Stimulated activated naive B cell treated with anti-CD40 and anti-IgM and Interleukin-4, amounts not matched to agents 10 μg/mL and 1 μg/mL and 100 μg/mL, for 72 hours (primary cell): ENCODE results near the gene TTC3.
A peak's percentile ranks its signal among the peaks of the same experiment; 100 is the strongest.
"Not testable (repeated sequence)": the region's sequence is repeated elsewhere in the genome, so short reads cannot be mapped to it uniquely, and the experiment has no call there.

Experiments used
- ATAC-seq, 2 donors: fragments of 150-1000 bp; cut with Tn5 transposase; replicated peaks; 2 replicates each; pipeline ENCODE4 v1.10.0; 2021; ENCODE audit warnings: moderate library complexity in 1 of 2
- DNase-seq: peaks from one replicate; pipeline ENCODE4 v3.0.0; 2021
- H3K27ac Mint-ChIP-seq: one replicate; pipeline ENCODE4 v1.8.0; 2022; ENCODE audit warnings: mild to moderate bottlenecking, mixed read lengths
- H3K27me3 Mint-ChIP-seq, 2 donors: one replicate each; pipeline ENCODE4 v1.8.0; 2022; ENCODE audit warnings: mixed read lengths in 2 of 2
- H3K36me3 Mint-ChIP-seq, 2 donors: one replicate each; pipeline ENCODE4 v1.8.0; 2022; ENCODE audit warnings: mixed read lengths in 2 of 2, mild to moderate bottlenecking in 1 of 2
- H3K4me1 Mint-ChIP-seq, 2 donors: one replicate each; pipeline ENCODE4 v1.8.0; 2022; ENCODE audit warnings: mixed read lengths in 2 of 2, mild to moderate bottlenecking in 1 of 2
- H3K4me3 Mint-ChIP-seq, 2 donors: one replicate each; pipeline ENCODE4 v1.8.0; 2022; ENCODE audit warnings: mild to moderate bottlenecking in 2 of 2, mixed read lengths in 2 of 2, moderate library complexity in 1 of 2
- H3K9me3 Mint-ChIP-seq, 2 donors: one replicate each; pipeline ENCODE4 v1.8.0; 2022; ENCODE audit warnings: mixed read lengths in 2 of 2, mild to moderate bottlenecking in 1 of 2

TTC3 gene

DNA sequence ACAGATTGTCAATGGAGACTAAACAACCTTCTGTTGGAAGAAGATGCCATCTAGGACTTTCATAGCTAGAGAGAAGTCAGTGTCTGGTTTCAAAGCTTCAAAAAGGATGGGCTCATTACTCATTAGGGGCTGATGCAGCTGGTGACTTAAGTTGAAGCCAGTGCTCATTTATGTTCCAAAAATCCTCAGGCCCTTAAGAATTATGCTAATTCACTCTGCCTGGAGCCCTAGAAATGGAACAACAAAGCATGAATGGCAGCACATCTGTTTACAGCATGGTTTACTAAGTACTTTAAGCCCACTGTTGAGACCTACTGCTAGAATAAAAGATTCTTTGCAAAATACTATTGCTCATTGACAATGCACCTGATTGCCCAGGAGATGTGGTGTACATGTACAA, 63.7 kb downstream of the TTC3 start:
- no peak overlapping the region for H3K4me3 Mint-ChIP-seq
- no peak overlapping the region for H3K27ac Mint-ChIP-seq
- no peak for DNase-seq
- H3K4me1 Mint-ChIP-seq = no peaks in the 10 kb centered on the region
- H3K9me3 Mint-ChIP-seq = no peaks in the 10 kb centered on the region
- H3K27me3 Mint-ChIP-seq = no peaks in the 10 kb centered on the region
- no peak for ATAC-seq
- H3K36me3 Mint-ChIP-seq = peaks cover 24 to 41% of the 10 kb centered on the region in 2 donors

- H3K4me3 Mint-ChIP-seq = no peak overlapping the region
- no peak for DNase-seq
- no peaks in the 10 kb centered on the region for H3K4me1 Mint-ChIP-seq
- H3K27ac Mint-ChIP-seq = no peak overlapping the region
- H3K36me3 Mint-ChIP-seq = peaks cover 31 to 44% of the 10 kb centered on the region in 2 donors
- no peaks in the 10 kb centered on the region for H3K9me3 Mint-ChIP-seq
- H3K27me3 Mint-ChIP-seq = no peaks in the 10 kb centered on the region
- no peak for ATAC-seq
Observed at GRCh38 chr21:37139154-37139553, 66.1 kb downstream of the TTC3 start.

DNA sequence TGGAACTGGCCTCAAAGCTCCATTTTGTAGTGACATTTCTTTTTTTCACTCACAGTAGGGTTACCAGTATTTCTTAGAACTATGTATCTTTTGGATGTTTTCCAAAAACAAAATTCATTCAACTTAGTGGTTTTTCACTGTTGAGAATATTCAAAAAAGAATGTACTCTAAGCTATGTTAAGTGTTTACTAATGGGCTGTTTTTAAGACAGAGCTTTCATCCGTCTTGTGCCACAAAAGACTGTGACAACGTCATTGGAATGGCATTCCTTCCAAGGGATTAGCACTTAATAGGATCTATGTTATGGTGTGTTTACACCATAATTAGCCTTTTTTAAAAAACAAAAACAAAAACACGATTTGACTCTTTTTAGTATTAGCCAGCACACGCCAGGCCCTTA, 66.8 kb downstream of the TTC3 start:
- peaks cover 36 to 50% of the 10 kb centered on the region in 2 donors for H3K36me3 Mint-ChIP-seq
- H3K9me3 Mint-ChIP-seq = no peaks in the 10 kb centered on the region
- no peak for DNase-seq
- H3K27ac Mint-ChIP-seq = no peak overlapping the region
- no peak for ATAC-seq
- no peak overlapping the region for H3K4me3 Mint-ChIP-seq
- H3K4me1 Mint-ChIP-seq = no peaks in the 10 kb centered on the region
- no peaks in the 10 kb centered on the region for H3K27me3 Mint-ChIP-seq

GRCh38 chr21:37143392-37143791, 70.3 kb downstream of the TTC3 start:
- DNase-seq, ATAC-seq, H3K27me3 Mint-ChIP-seq, H3K9me3 Mint-ChIP-seq, H3K4me3 Mint-ChIP-seq, H3K27ac Mint-ChIP-seq: not testable (repeated sequence)
- H3K4me1 Mint-ChIP-seq = peaks cover 7 to 14% of the 10 kb centered on the region in 2 donors
- peaks cover 45 to 53% of the 10 kb centered on the region in 2 donors for H3K36me3 Mint-ChIP-seq

- H3K4me1 Mint-ChIP-seq = peaks cover 7 to 14% of the 10 kb centered on the region in 2 donors
- ATAC-seq = no peak
- H3K27ac Mint-ChIP-seq = no peak overlapping the region
- no peak for DNase-seq
- no peak overlapping the region for H3K4me3 Mint-ChIP-seq
- no peaks in the 10 kb centered on the region for H3K9me3 Mint-ChIP-seq
- no peaks in the 10 kb centered on the region for H3K27me3 Mint-ChIP-seq
- H3K36me3 Mint-ChIP-seq = peaks cover 48 to 67% of the 10 kb centered on the region in 2 donors
Observed at GRCh38 chr21:37145635-37146111, 72.6 kb downstream of the TTC3 start.

DNA sequence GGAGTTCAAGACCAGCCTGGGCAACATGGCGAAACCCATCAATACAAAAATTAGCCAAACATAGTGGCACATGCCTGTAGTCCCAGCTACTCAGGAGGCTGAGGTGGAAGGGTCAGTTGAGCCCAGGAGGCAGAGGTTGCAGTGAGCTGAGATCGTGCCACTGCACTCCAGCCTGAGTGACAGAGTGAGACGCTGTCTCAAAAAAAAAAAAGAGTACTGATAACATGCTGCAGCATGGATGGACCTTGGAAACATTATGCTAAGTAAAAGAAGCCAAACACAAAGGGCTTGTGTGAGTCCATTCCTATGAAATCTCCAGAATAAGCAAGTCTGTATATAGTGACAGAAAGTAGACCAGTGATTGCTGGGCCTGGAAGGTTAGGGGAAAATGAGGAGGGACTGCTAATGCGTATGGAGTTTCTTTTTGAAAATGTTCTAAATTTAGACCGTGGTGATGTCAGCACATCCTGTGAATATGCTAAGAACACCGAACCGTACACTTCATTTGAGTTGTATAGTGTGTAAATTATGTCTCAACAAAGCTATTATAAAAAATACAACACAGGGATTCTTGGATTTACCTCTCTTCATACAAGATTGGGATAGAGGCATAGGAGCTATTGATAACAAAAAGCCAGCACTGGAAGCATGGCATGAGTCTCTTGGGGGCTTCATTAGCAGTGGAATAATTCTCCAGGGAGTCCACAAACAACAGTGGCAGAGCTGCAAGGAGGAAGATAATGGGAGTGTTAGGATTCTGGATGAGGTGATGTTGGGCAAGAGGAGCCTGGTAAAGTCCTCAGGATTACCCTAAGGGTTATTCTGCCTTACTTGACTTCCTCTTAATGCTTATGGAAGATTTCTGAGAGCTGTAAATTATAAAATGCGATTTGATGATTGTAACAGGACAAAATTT, 73.5 kb downstream of the TTC3 start:
- Mint-ChIP-seq H3K4me1 (peaks cover 7 to 14% of the 10 kb centered on the region in 2 donors), H3K36me3 (peaks cover 49 to 70% of the 10 kb centered on the region in 2 donors), H3K4me3 (no peak overlapping the region), H3K27me3 (no peaks in the 10 kb centered on the region), H3K27ac (peak overlapping the region; percentile 59), H3K9me3 (no peaks in the 10 kb centered on the region)
- ATAC-seq = peak in 1 of 2 donors; percentile 23
- no peak for DNase-seq

GRCh38 chr21:37149411-37149810, 76.4 kb downstream of the TTC3 start:
- Mint-ChIP-seq H3K36me3 (peaks cover 40 to 70% of the 10 kb centered on the region in 2 donors), H3K4me3 (no peak overlapping the region), H3K27ac (no peak overlapping the region), H3K27me3 (no peaks in the 10 kb centered on the region), H3K9me3 (no peaks in the 10 kb centered on the region), H3K4me1 (peaks cover 7 to 14% of the 10 kb centered on the region in 2 donors)
- DNase-seq = no peak
- no peak for ATAC-seq

DNA sequence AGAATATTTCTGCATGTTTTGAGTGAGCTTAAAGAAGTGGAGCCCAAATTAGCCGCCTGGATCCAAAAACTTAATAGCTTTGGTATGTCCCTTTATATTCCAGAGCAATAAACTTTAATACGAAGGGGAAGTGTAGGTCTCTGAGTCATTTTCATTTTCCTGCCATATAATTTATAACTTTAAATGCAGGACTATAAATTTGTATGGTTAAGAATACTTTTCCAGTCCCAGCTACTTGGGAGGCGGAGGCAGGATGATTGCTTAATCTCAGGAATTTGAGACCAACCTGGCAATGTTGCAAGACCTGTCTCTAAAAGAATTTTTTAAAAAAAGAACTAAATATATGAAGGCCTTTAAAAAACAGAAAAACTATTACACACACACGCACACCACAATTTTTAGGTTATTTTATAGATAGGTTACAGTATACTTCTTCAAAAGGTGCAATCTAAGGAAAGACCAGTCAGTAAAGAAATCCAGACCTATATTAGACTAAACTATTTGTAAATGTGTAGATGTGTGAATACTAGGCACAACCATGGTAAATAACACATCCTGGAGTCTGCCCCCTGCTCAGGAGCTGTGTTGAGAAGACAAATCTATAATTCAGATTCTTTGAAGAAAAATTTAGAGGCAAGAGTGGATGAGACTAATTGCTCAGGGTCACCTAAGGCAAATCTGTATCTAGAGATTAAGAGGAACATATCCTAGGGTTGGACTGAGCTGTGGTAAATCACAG, 80.3 kb downstream of the TTC3 start:
- H3K27me3 Mint-ChIP-seq = no peaks in the 10 kb centered on the region
- H3K9me3 Mint-ChIP-seq = no peaks in the 10 kb centered on the region
- H3K27ac Mint-ChIP-seq = no peak overlapping the region
- no peak for ATAC-seq
- H3K36me3 Mint-ChIP-seq = peaks cover 26 to 56% of the 10 kb centered on the region in 2 donors
- DNase-seq = no peak
- no peak overlapping the region for H3K4me3 Mint-ChIP-seq
- H3K4me1 Mint-ChIP-seq = peaks cover 0 to 3% of the 10 kb centered on the region in 2 donors

GRCh38 chr21:37153935-37154350, 80.9 kb downstream of the TTC3 start:
- no peaks in the 10 kb centered on the region for H3K9me3 Mint-ChIP-seq
- H3K27me3 Mint-ChIP-seq = no peaks in the 10 kb centered on the region
- ATAC-seq = no peak
- peaks cover 5 to 6% of the 10 kb centered on the region in 2 donors for H3K4me1 Mint-ChIP-seq
- no peak overlapping the region for H3K4me3 Mint-ChIP-seq
- no peak for DNase-seq
- H3K27ac Mint-ChIP-seq = no peak overlapping the region
- H3K36me3 Mint-ChIP-seq = peaks cover 29 to 59% of the 10 kb centered on the region in 2 donors

GRCh38 chr21:37155186-37155585, 82.1 kb downstream of the TTC3 start:
- no peak for DNase-seq
- no peak for ATAC-seq
- H3K4me3 Mint-ChIP-seq = no peak overlapping the region
- no peak overlapping the region for H3K27ac Mint-ChIP-seq
- H3K36me3 Mint-ChIP-seq = peaks cover 35 to 59% of the 10 kb centered on the region in 2 donors
- H3K27me3 Mint-ChIP-seq = no peaks in the 10 kb centered on the region
- peaks cover 10% of the 10 kb centered on the region in 2 donors for H3K4me1 Mint-ChIP-seq
- H3K9me3 Mint-ChIP-seq = no peaks in the 10 kb centered on the region

- ATAC-seq (no peak), DNase-seq (no peak)
- Mint-ChIP-seq H3K9me3 (no peaks in the 10 kb centered on the region), H3K27me3 (no peaks in the 10 kb centered on the region), H3K4me1 (peaks cover 10% of the 10 kb centered on the region in 2 donors), H3K36me3 (peaks cover 34 to 53% of the 10 kb centered on the region in 2 donors), H3K27ac (no peak overlapping the region), H3K4me3 (no peak overlapping the region)
Observed at GRCh38 chr21:37157938-37158337, 84.9 kb downstream of the TTC3 start.

- Mint-ChIP-seq H3K36me3 (peaks cover 32 to 45% of the 10 kb centered on the region in 2 donors), H3K4me3 (no peak overlapping the region), H3K4me1 (peaks cover 10% of the 10 kb centered on the region in 2 donors), H3K27ac (peak overlapping the region; percentile 62), H3K27me3 (no peaks in the 10 kb centered on the region), H3K9me3 (no peaks in the 10 kb centered on the region)
- DNase-seq (peak; percentile 27), ATAC-seq (peak; percentile 87 to 98)
Observed at GRCh38 chr21:37159053-37159776, 86.2 kb downstream of the TTC3 start.

GRCh38 chr21:37159949-37160348, 86.9 kb downstream of the TTC3 start:
- H3K4me1 Mint-ChIP-seq = peaks cover 10% of the 10 kb centered on the region in 2 donors

GRCh38 chr21:37164742-37165141, 91.7 kb downstream of the TTC3 start:
- H3K4me3 Mint-ChIP-seq = no peak overlapping the region

More at GRCh38 chr21:37159949-37160348, 86.9 kb downstream of the TTC3 start:
- H3K27me3 Mint-ChIP-seq = no peaks in the 10 kb centered on the region
- no peak for ATAC-seq
- no peak overlapping the region for H3K27ac Mint-ChIP-seq
- H3K9me3 Mint-ChIP-seq = no peaks in the 10 kb centered on the region
- peaks cover 32 to 41% of the 10 kb centered on the region in 2 donors for H3K36me3 Mint-ChIP-seq
- no peak for DNase-seq
- H3K4me3 Mint-ChIP-seq = no peak overlapping the region

More at GRCh38 chr21:37164742-37165141, 91.7 kb downstream of the TTC3 start:
- ATAC-seq = no peak
- Mint-ChIP-seq H3K9me3 (no peaks in the 10 kb centered on the region), H3K36me3 (peaks cover 22 to 33% of the 10 kb centered on the region in 2 donors), H3K27me3 (no peaks in the 10 kb centered on the region), H3K4me1 (no peaks in the 10 kb centered on the region), H3K27ac (no peak overlapping the region)
- DNase-seq = no peak
